Stimulated activated naive CD8-positive, alpha-beta T cell treated with anti-CD3 and anti-CD28 coated beads, Interleukin-15, Interleukin-2, amounts not matched to agents 100 ng/mL and 50 ng/mL, for 24 hours (primary cell): ENCODE results near the gene ZNF236.
A peak's percentile ranks its signal among the peaks of the same experiment; 100 is the strongest.
"Not testable (repeated sequence)": the region's sequence is repeated elsewhere in the genome, so short reads cannot be mapped to it uniquely, and the experiment has no call there.

ENCODE experiments used
- H3K27ac Mint-ChIP-seq: one replicate; pipeline ENCODE4 v1.8.0; 2021; ENCODE audit warnings: mild to moderate bottlenecking, mixed read lengths
- H3K27me3 Mint-ChIP-seq: one replicate; pipeline ENCODE4 v1.8.0; 2021; ENCODE audit warnings: mixed read lengths
- H3K36me3 Mint-ChIP-seq: one replicate; pipeline ENCODE4 v1.8.0; 2021; ENCODE audit warnings: low read depth, mixed read lengths
- H3K4me1 Mint-ChIP-seq: one replicate; pipeline ENCODE4 v1.8.0; 2021; ENCODE audit warnings: low read depth, mixed read lengths
- H3K4me3 Mint-ChIP-seq: one replicate; pipeline ENCODE4 v1.8.0; 2021; ENCODE audit warnings: mild to moderate bottlenecking, mixed read lengths
- H3K9me3 Mint-ChIP-seq: one replicate; pipeline ENCODE4 v1.8.0; 2021; ENCODE audit warnings: mixed read lengths

The ZNF236 gene

GRCh38 chr18:76808561-76808960, 13.8 kb upstream of the ZNF236 start:
- Mint-ChIP-seq H3K9me3 (no peaks in the 10 kb centered on the region), H3K36me3 (no peaks in the 10 kb centered on the region)

DNA sequence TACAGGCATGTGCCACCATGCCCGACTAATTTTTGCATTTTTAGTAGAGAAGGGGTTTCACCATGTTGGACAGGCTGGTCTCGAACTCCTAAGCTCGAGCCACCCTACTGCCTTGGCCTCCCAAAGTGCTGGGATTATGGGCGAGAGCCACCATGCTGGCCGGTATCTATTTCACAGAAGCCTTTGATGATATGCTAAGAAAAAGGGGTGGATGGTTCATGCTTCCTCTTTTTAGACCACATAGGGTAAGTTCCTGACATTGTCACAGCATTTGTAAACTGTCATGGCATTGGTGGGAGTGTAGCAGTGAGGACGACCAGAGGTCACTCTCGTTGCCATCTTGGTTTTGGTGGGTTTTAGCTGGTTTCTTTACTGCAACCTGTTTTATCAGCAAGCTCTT, 10.8 kb upstream of the ZNF236 start:
- H3K4me1 Mint-ChIP-seq, H3K9me3 Mint-ChIP-seq, H3K27me3 Mint-ChIP-seq, H3K27ac Mint-ChIP-seq, H3K4me3 Mint-ChIP-seq: not testable (repeated sequence)
- H3K36me3 Mint-ChIP-seq, result peaks cover 13% of the 10 kb centered on the region

More at GRCh38 chr18:76808561-76808960, 13.8 kb upstream of the ZNF236 start:
- H3K4me1 Mint-ChIP-seq, result peaks cover 5% of the 10 kb centered on the region
- no peaks in the 10 kb centered on the region for H3K27me3 Mint-ChIP-seq
- H3K27ac Mint-ChIP-seq, result no peak overlapping the region
- H3K4me3 Mint-ChIP-seq, result no peak overlapping the region

DNA sequence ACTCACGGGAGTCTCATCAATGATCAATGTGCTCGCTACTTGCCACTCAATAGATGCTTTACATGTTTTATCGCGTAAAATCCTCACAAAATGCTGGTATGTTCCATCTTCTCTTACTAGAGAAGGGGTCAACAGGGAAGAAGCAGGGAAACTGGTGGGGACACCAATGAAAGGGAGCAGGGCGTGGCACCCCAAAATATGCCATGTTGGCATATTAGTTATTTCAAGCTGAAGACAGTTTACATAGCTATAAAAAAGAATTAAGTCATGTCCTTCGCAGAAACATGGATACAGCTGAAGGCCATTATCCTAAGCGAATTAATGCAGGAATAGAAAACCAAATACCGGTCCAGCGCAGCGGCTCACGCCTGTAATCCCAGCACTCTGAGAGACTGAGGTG, 8.1 kb upstream of the ZNF236 start:
- Mint-ChIP-seq H3K9me3 (no peaks in the 10 kb centered on the region), H3K4me1 (peaks cover 16% of the 10 kb centered on the region), H3K36me3 (peaks cover 24% of the 10 kb centered on the region), H3K4me3 (no peak overlapping the region), H3K27me3 (no peaks in the 10 kb centered on the region), H3K27ac (no peak overlapping the region)

GRCh38 chr18:76816127-76816526, 6.2 kb upstream of the ZNF236 start:
- no peak overlapping the region for H3K27ac Mint-ChIP-seq
- peaks cover 31% of the 10 kb centered on the region for H3K4me1 Mint-ChIP-seq
- peaks cover 30% of the 10 kb centered on the region for H3K36me3 Mint-ChIP-seq
- H3K9me3 Mint-ChIP-seq, result no peaks in the 10 kb centered on the region
- H3K4me3 Mint-ChIP-seq, result no peak overlapping the region
- no peaks in the 10 kb centered on the region for H3K27me3 Mint-ChIP-seq

DNA sequence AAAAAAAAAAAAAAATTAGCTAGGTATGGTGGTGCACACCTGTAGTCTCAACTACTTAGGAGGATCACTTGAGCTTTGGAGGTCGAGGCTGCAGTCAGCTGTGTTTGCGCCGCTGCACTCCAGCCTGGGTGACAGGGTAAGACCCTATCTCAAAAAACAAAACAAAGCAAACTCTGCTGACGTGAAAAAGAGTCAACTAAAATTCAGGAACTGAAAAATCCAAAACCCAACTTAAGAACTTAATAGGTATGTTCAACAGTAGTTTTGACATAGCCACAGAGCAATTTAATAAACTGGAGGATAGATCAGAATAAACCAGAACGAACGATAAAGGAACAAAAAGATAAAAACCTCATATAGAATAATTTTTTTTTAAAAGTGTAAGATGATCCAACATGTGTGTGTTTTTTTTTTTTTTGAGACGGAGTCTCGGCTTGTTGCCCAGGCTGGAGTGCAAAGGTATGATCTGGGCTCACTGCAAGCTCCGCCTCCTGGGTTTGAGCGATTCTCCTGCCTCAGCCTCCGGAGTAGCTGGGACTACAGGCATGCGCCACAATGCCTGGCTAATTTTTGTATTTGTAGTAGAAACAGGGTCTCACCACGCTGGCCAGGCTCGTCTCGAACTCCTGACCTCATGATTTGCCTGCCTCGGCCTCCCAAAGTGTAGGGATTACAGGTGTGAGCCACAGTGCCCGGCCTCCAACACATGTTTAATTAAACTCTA, 4.3 kb upstream of the ZNF236 start:
- H3K27ac Mint-ChIP-seq, result no peak overlapping the region
- H3K9me3 Mint-ChIP-seq, result no peaks in the 10 kb centered on the region
- no peaks in the 10 kb centered on the region for H3K27me3 Mint-ChIP-seq
- peaks cover 30% of the 10 kb centered on the region for H3K36me3 Mint-ChIP-seq
- no peak overlapping the region for H3K4me3 Mint-ChIP-seq
- H3K4me1 Mint-ChIP-seq, result peaks cover 31% of the 10 kb centered on the region

GRCh38 chr18:76819411-76820136, 2.8 kb upstream of the ZNF236 start:
- Mint-ChIP-seq H3K27me3 (no peaks in the 10 kb centered on the region), H3K4me1 (peaks cover 46% of the 10 kb centered on the region), H3K9me3 (no peaks in the 10 kb centered on the region), H3K27ac (no peak overlapping the region), H3K4me3 (peak overlapping the region; percentile 27), H3K36me3 (peaks cover 30% of the 10 kb centered on the region)

- H3K4me1 Mint-ChIP-seq, result peaks cover 57% of the 10 kb centered on the region
Observed at GRCh38 chr18:76821356-76821874, 942 bp upstream of the ZNF236 start.

DNA sequence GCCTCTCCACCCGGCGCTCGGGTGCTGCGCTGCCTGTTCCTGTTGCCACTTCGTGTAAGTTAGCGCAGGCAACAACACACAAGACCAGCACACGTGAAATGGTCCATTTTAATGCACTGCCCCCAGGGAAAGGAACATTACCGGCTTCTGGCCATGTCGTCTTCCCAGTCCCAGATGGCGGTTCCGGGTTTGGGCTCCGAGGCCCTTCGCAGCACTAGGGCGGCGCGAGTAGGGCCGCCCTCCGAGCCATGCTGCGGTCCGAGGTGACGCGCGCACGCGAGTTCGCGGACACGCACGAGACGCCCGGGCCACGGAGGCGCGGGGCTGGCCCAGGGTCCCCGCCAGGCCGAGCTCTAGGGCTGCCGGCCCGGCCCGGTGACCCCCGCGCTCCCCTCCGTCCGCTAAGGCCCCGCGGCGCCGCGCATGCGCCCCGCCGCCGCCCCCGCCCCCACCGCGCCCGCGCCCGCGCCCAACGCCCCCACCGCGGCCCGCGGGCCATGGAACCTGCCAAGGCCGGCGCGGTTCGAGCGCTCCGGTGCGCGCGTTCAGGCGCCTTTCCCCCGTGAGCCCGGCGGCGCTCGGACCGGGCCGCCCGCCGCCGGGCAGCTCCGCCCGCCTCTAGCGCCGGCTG, 367 bp upstream of the ZNF236 start:
- H3K9me3 Mint-ChIP-seq, result no peaks in the 10 kb centered on the region
- peak overlapping the region; percentile 93 for H3K27ac Mint-ChIP-seq
- H3K36me3 Mint-ChIP-seq, result peaks cover 17% of the 10 kb centered on the region
- no peaks in the 10 kb centered on the region for H3K27me3 Mint-ChIP-seq
- peaks cover 54% of the 10 kb centered on the region for H3K4me1 Mint-ChIP-seq
- H3K4me3 Mint-ChIP-seq, result peak overlapping the region; percentile 81

More at GRCh38 chr18:76821356-76821874, 942 bp upstream of the ZNF236 start:
- Mint-ChIP-seq H3K4me3 (peak overlapping the region; percentile 81), H3K9me3 (no peaks in the 10 kb centered on the region), H3K36me3 (peaks cover 18% of the 10 kb centered on the region), H3K27ac (peak overlapping the region; percentile 93), H3K27me3 (no peaks in the 10 kb centered on the region)

DNA sequence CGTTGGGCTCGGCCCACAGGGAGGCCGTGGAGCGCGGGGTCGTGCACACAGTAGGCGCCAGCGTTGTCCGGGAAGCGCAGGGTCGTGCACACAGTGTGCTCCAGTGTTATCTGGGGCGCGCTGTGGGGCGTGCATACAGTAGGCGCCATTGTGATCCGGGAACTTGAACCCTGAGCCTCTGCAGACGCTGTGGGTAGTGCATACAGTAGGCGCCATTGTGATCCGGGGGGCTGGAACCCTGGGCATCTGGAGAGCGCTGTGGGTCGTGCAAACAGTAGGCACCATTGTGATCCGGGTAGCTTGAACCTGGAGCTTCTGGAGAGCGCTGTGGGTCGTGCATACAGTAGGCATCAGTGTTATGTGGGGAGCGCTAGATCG, 793 bp downstream of the ZNF236 start:
- peaks cover 13% of the 10 kb centered on the region for H3K36me3 Mint-ChIP-seq
- H3K4me1 Mint-ChIP-seq, result peaks cover 60% of the 10 kb centered on the region
- H3K27me3 Mint-ChIP-seq, result no peaks in the 10 kb centered on the region
- H3K4me3 Mint-ChIP-seq, result peak overlapping the region; percentile 88
- no peaks in the 10 kb centered on the region for H3K9me3 Mint-ChIP-seq
- H3K27ac Mint-ChIP-seq, result peak overlapping the region; percentile 92

DNA sequence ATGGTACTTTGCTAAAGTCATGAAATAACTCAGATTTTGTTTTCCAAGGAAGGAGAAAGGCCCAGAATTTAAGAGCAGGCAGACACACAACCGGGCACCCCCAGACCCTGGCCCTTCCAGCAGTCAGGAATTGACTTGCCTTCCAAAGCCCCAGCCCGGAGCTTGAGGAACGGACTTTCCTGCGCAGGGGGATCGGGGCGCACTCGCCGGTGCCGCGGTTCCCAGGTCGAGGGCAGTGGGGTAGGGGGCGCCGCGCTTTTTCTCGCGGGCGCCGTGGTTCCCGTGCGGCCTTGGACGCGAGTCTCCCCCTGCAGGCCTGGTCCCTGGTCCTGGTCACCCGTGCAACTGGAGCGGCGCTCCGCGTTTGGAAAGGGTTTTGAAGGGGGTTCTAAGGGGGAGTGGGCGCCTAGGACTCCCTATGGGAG, 1.2 kb downstream of the ZNF236 start:
- Mint-ChIP-seq H3K4me3 (peak overlapping the region; percentile 88), H3K27ac (peak overlapping the region; percentile 92), H3K36me3 (peaks cover 10% of the 10 kb centered on the region), H3K27me3 (no peaks in the 10 kb centered on the region), H3K9me3 (no peaks in the 10 kb centered on the region), H3K4me1 (peaks cover 55% of the 10 kb centered on the region)

DNA sequence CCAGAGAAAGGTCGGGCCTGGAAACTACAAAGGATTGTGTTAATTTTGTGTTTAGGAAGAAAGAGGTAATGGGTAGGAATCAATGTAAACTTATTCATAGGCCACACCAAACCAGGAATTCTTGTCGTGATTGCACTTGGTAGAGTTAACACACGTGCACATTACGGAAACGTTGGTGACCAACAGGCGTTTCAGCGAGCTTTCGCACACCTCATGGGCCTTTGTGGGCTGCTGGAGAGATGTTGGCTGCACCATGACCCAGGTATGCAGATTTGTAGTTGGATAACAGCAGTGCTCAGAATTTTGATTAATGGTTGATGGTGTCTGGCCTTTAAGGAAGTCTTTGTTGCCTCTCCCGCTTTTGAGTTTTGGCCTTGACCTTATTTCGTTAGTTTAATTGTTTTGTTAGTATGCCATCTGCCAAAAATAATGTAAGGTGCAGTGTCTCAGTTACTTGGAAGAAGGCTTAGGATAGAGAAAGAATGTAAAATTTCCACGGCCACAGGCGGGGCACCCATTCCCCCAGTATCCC, 1.9 kb downstream of the ZNF236 start:
- Mint-ChIP-seq H3K4me1 (peaks cover 51% of the 10 kb centered on the region), H3K27me3 (no peaks in the 10 kb centered on the region), H3K36me3 (peaks cover 5% of the 10 kb centered on the region), H3K27ac (peak overlapping the region; percentile 70), H3K9me3 (no peaks in the 10 kb centered on the region), H3K4me3 (peak overlapping the region; percentile 88)

DNA sequence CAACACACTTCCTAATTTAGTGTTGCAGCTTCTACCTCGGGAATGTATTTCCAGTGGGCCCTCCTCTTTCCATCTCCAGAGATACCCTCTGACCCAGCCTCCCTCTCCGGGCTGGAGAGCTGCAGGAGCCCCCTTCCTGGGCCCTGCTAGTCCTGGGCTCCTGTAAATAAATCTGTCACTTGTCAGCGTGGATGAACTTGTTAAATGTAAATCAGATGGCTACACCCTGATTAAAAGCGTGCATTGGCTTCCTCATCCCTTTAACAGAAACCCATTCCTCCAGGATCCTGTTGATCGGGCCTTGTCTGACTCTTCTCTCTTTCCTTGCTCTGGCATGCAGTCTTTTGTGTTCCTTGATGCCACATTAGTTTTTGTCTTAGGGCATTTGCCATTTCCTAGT, 2.4 kb downstream of the ZNF236 start:
- peaks cover 49% of the 10 kb centered on the region for H3K4me1 Mint-ChIP-seq

DNA sequence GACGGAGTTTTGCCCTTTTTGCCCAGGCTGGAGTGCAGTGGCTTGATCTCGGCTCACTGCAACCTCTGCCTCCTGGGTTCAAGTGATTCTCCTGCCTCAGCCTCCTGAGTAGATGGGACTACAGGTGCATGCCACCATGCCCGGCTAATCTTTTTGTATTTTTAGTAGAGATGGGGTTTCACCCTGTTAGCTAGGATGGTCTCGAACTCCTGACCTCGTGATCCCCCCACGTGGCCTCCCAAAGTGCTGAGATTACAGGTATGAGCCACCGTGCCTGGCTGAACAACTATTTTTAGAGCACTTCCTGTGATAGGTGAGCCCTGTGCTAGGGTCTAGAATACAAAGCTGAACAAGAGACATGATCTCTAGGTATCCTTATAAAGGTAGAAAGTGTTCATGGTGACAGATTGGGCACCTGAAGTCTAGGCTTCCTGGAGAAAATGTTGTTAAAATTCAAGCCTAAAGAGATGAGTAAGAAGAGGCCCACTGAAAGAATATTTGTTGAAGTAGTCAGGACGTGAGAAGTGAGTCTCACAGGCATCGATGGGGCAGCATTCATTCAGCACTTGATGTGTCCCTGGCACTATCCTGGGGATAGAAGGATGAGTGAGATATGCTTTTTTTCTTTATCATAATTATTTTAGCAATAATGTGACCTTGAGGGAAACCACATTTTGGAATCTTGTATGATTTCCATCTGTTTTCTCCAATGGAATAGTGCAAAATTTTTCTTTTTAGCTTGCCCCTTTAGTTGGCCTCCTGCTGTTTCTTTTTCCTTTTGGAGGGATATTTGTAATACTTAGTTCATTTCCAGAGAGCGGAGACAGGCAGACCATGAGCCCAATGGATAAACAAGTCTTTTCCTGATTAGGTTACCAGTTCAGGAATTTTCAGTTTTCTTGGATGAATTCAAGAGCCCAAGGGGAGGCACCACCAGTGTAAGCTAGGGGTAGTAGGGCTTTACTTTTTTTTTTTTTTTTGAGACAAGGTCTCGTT, 5.1 kb downstream of the ZNF236 start:
- Mint-ChIP-seq H3K27me3 (no peaks in the 10 kb centered on the region), H3K4me1 (peaks cover 36% of the 10 kb centered on the region), H3K36me3 (peaks cover 10% of the 10 kb centered on the region), H3K27ac (no peak overlapping the region), H3K9me3 (no peaks in the 10 kb centered on the region), H3K4me3 (no peak overlapping the region)

More for the DNA sequence above, 2.4 kb downstream of the ZNF236 start:
- no peaks in the 10 kb centered on the region for H3K27me3 Mint-ChIP-seq
- peaks cover 4% of the 10 kb centered on the region for H3K36me3 Mint-ChIP-seq
- H3K27ac Mint-ChIP-seq, result no peak overlapping the region
- peak overlapping the region; percentile 4 for H3K4me3 Mint-ChIP-seq
- no peaks in the 10 kb centered on the region for H3K9me3 Mint-ChIP-seq

- Mint-ChIP-seq H3K27ac (no peak overlapping the region), H3K27me3 (no peaks in the 10 kb centered on the region), H3K9me3 (no peaks in the 10 kb centered on the region), H3K36me3 (peaks cover 12% of the 10 kb centered on the region), H3K4me3 (no peak overlapping the region), H3K4me1 (peaks cover 16% of the 10 kb centered on the region)
Observed at GRCh38 chr18:76834379-76834778, 12.0 kb downstream of the ZNF236 start.
